ENCODE measurements around the gene TNP2.
"Not testable (repeated sequence)": the region's sequence is repeated elsewhere in the genome, so short reads cannot be mapped to it uniquely, and the experiment has no call there.

Gene TNP2

GRCh38 chr16:11306997-11307638 lies 38.0 kb upstream of the TNP2 start:
- Mint-ChIP-seq H3K4me1 (peaks cover 34% of the 10 kb centered on the region), H3K4me3 (peak overlapping the region; percentile 29), H3K27ac (no peak overlapping the region), H3K27me3 (no peaks in the 10 kb centered on the region), H3K9me3 (peaks cover 2% of the 10 kb centered on the region), H3K36me3 (peaks cover 2% of the 10 kb centered on the region)
- no peak for DNase-seq (ENCODE audit: low spot score in 2 of 2)
- ATAC-seq (ENCODE audit: low read depth) = no peak

- Mint-ChIP-seq H3K36me3 (peaks cover 2% of the 10 kb centered on the region), H3K27ac (no peak overlapping the region), H3K4me3 (no peak overlapping the region), H3K9me3 (peaks cover 2% of the 10 kb centered on the region), H3K4me1 (peaks cover 29% of the 10 kb centered on the region), H3K27me3 (no peaks in the 10 kb centered on the region)
- ATAC-seq (ENCODE audit: low read depth) (no peak), DNase-seq (ENCODE audit: low spot score in 2 of 2) (no peak)
Measured at GRCh38 chr16:11306381-11306780, 37.3 kb upstream of the TNP2 start.

GRCh38 chr16:11303405-11304138 lies 34.4 kb upstream of the TNP2 start:
- Mint-ChIP-seq H3K36me3 (peaks cover 2% of the 10 kb centered on the region), H3K4me3 (no peak overlapping the region), H3K27me3 (no peaks in the 10 kb centered on the region), H3K9me3 (peaks cover 2% of the 10 kb centered on the region), H3K27ac (no peak overlapping the region), H3K4me1 (peaks cover 24% of the 10 kb centered on the region)
- DNase-seq (ENCODE audit: low spot score in 2 of 2) (no peak), ATAC-seq (ENCODE audit: low read depth) (no peak)

GRCh38 chr16:11302977-11303376 lies 33.9 kb upstream of the TNP2 start:
- ATAC-seq (ENCODE audit: low read depth) (no peak), DNase-seq (ENCODE audit: low spot score in 2 of 2) (no peak)
- Mint-ChIP-seq H3K36me3 (peaks cover 2% of the 10 kb centered on the region), H3K4me3 (no peak overlapping the region), H3K4me1 (peaks cover 21% of the 10 kb centered on the region), H3K9me3 (peaks cover 2% of the 10 kb centered on the region), H3K27me3 (no peaks in the 10 kb centered on the region), H3K27ac (no peak overlapping the region)

- Mint-ChIP-seq H3K9me3 (no peaks in the 10 kb centered on the region), H3K27me3 (no peaks in the 10 kb centered on the region), H3K36me3 (no peaks in the 10 kb centered on the region), H3K4me1 (peaks cover 26% of the 10 kb centered on the region), H3K4me3 (no peak overlapping the region), H3K27ac (no peak overlapping the region)
- DNase-seq (ENCODE audit: low spot score in 2 of 2) (no peak), ATAC-seq (ENCODE audit: low read depth) (no peak)
Measured at GRCh38 chr16:11301645-11302501, 32.7 kb upstream of the TNP2 start.

- H3K27me3 Mint-ChIP-seq = no peaks in the 10 kb centered on the region
- no peaks in the 10 kb centered on the region for H3K9me3 Mint-ChIP-seq
- no peaks in the 10 kb centered on the region for H3K36me3 Mint-ChIP-seq
- no peak overlapping the region for H3K27ac Mint-ChIP-seq
- H3K4me3 Mint-ChIP-seq = no peak overlapping the region
- H3K4me1 Mint-ChIP-seq = peaks cover 25% of the 10 kb centered on the region
- ATAC-seq (ENCODE audit: low read depth) (no peak), DNase-seq (ENCODE audit: low spot score in 2 of 2) (no peak)
Measured at GRCh38 chr16:11300560-11300892, 31.4 kb upstream of the TNP2 start.

- no peaks in the 10 kb centered on the region for H3K9me3 Mint-ChIP-seq
- no peaks in the 10 kb centered on the region for H3K27me3 Mint-ChIP-seq
- no peak overlapping the region for H3K27ac Mint-ChIP-seq
- DNase-seq (ENCODE audit: low spot score in 2 of 2) (no peak), ATAC-seq (ENCODE audit: low read depth) (no peak)
- no peak overlapping the region for H3K4me3 Mint-ChIP-seq
- H3K4me1 Mint-ChIP-seq = peaks cover 25% of the 10 kb centered on the region
- H3K36me3 Mint-ChIP-seq = no peaks in the 10 kb centered on the region
Measured at GRCh38 chr16:11299865-11300559, 30.9 kb upstream of the TNP2 start.

GRCh38 chr16:11298950-11299547 lies 29.9 kb upstream of the TNP2 start:
- Mint-ChIP-seq H3K4me3 (peak overlapping the region; percentile 61), H3K27ac (peak overlapping the region; percentile 22), H3K4me1 (peaks cover 25% of the 10 kb centered on the region)
- not testable (repeated sequence) for DNase-seq (ENCODE audit: low spot score in 2 of 2); H3K36me3 Mint-ChIP-seq; H3K9me3 Mint-ChIP-seq; H3K27me3 Mint-ChIP-seq; ATAC-seq (ENCODE audit: low read depth)

- no peaks in the 10 kb centered on the region for H3K9me3 Mint-ChIP-seq
- peak overlapping the region; percentile 61 for H3K4me3 Mint-ChIP-seq
- no peak for ATAC-seq (ENCODE audit: low read depth)
- H3K27ac Mint-ChIP-seq = peak overlapping the region; percentile 39
- H3K36me3 Mint-ChIP-seq = no peaks in the 10 kb centered on the region
- DNase-seq (ENCODE audit: low spot score in 2 of 2) = no peak
- H3K4me1 Mint-ChIP-seq = peaks cover 29% of the 10 kb centered on the region
- no peaks in the 10 kb centered on the region for H3K27me3 Mint-ChIP-seq
Measured at GRCh38 chr16:11298143-11298900, 29.2 kb upstream of the TNP2 start.

GRCh38 chr16:11297492-11298142 lies 28.5 kb upstream of the TNP2 start:
- peaks cover 33% of the 10 kb centered on the region for H3K4me1 Mint-ChIP-seq
- peak overlapping the region; percentile 39 for H3K27ac Mint-ChIP-seq
- H3K4me3 Mint-ChIP-seq = peak overlapping the region; percentile 53
- no peaks in the 10 kb centered on the region for H3K9me3 Mint-ChIP-seq
- H3K27me3 Mint-ChIP-seq = no peaks in the 10 kb centered on the region
- peak; percentile 97 for ATAC-seq (ENCODE audit: low read depth)
- peak; percentile 77 to 89 for DNase-seq (ENCODE audit: low spot score in 2 of 2)
- H3K36me3 Mint-ChIP-seq = no peaks in the 10 kb centered on the region

GRCh38 chr16:11296706-11297491 lies 27.8 kb upstream of the TNP2 start:
- Mint-ChIP-seq H3K9me3 (no peaks in the 10 kb centered on the region), H3K4me3 (peak overlapping the region; percentile 53), H3K4me1 (peaks cover 33% of the 10 kb centered on the region), H3K27me3 (no peaks in the 10 kb centered on the region), H3K36me3 (no peaks in the 10 kb centered on the region), H3K27ac (peak overlapping the region; percentile 39)
- ATAC-seq (ENCODE audit: low read depth) (no peak), DNase-seq (ENCODE audit: low spot score in 2 of 2) (no peak)

GRCh38 chr16:11296351-11296705 lies 27.2 kb upstream of the TNP2 start:
- Mint-ChIP-seq H3K36me3 (no peaks in the 10 kb centered on the region), H3K4me1 (peaks cover 33% of the 10 kb centered on the region), H3K27ac (no peak overlapping the region), H3K4me3 (no peak overlapping the region), H3K9me3 (no peaks in the 10 kb centered on the region), H3K27me3 (no peaks in the 10 kb centered on the region)
- ATAC-seq (ENCODE audit: low read depth) (no peak), DNase-seq (ENCODE audit: low spot score in 2 of 2) (no peak)
